Left ventricle myocardium superior (tissue), 1 donor: ENCODE data around the gene CRLF2. TPM values are rescaled to one million over a fixed set of nuclear protein-coding genes. Genes with fewer than 3 reads are reported as not detected.
"Not testable (repeated sequence)": the region's sequence is repeated elsewhere in the genome, so short reads cannot be mapped to it uniquely, and the experiment has no call there.

Experiments
- ATAC-seq: fragments of 200-7000 bp; cut with Tn5 transposase; one replicate; pipeline ENCODE4 v1.9.1; 2020; ENCODE audit warnings: mild to moderate bottlenecking, moderate library complexity
- DNase-seq: peaks from one replicate; pipeline ENCODE4 v3.0.0-alpha.2; 2020
- intact Hi-C: fragments of 100-400 bp; cut with micrococcal nuclease; formaldehyde crosslinking; loops from one replicate; pipeline ENCODE4 v1.11.0; 2022
- total RNA-seq: library from RNA; stranded (reverse); fragmentation: NEBNext Ultra II Directional; extraction: Animal tissue kit (Norgen Biotek cat#: 25700); gene quantifications from one replicate; pipeline ENCODE4 v1.2.1, GENCODE V29; 2021
- donor health status: DM: no; HTN: yes; CAD: no; lungs with severe emphysema.

CRLF2 gene
- total RNA-seq, 1 donor from 2014 or later: not detected

- ATAC-seq: no peak
Observed at GRCh38 chrX:1172496-1172895, 40.0 kb downstream of the CRLF2 start.

GRCh38 chrX:1171915-1172314 lies 40.5 kb downstream of the CRLF2 start:
- DNase-seq, ATAC-seq, intact Hi-C loops: not testable (repeated sequence)

More at GRCh38 chrX:1172496-1172895, 40.0 kb downstream of the CRLF2 start:
- DNase-seq: no peak
- intact Hi-C loops: no loop called here

- intact Hi-C loops: no loop called here
Observed at GRCh38 chrX:1170243-1170642, 42.2 kb downstream of the CRLF2 start.

GRCh38 chrX:1169189-1169588 lies 43.3 kb downstream of the CRLF2 start:
- no peak for DNase-seq
- intact Hi-C loops: no loop called here
- no peak for ATAC-seq

More at GRCh38 chrX:1170243-1170642, 42.2 kb downstream of the CRLF2 start:
- ATAC-seq (no peak), DNase-seq (no peak)

GRCh38 chrX:1167918-1168481 lies 44.4 kb downstream of the CRLF2 start:
- ATAC-seq: no peak
- intact Hi-C loops: no loop called here
- no peak for DNase-seq

GRCh38 chrX:1167466-1167865 lies 45.0 kb downstream of the CRLF2 start:
- DNase-seq (no peak), ATAC-seq (no peak)
- intact Hi-C loops: no loop called here

- intact Hi-C loops: no loop called here
- ATAC-seq (no peak), DNase-seq (no peak)
Observed at GRCh38 chrX:1165535-1166196, 46.8 kb downstream of the CRLF2 start.

GRCh38 chrX:1164322-1165288 lies 47.8 kb downstream of the CRLF2 start:
- no peak for ATAC-seq
- intact Hi-C loops: no loop called here
- no peak for DNase-seq

GRCh38 chrX:1163231-1163630 lies 49.2 kb downstream of the CRLF2 start:
- DNase-seq (no peak), ATAC-seq (no peak)
- intact Hi-C loops: no loop called here

- ATAC-seq (no peak), DNase-seq (no peak)
- intact Hi-C loops: no loop called here
Observed at GRCh38 chrX:1162119-1162916, 50.1 kb downstream of the CRLF2 start.

- ATAC-seq (no peak), DNase-seq (no peak)
- intact Hi-C loops: no loop called here
Observed at GRCh38 chrX:1159548-1159947, 52.9 kb downstream of the CRLF2 start.

GRCh38 chrX:1156681-1157455 lies 55.6 kb downstream of the CRLF2 start:
- intact Hi-C loops, ATAC-seq, DNase-seq: not testable (repeated sequence)

- DNase-seq (no peak), ATAC-seq (no peak)
Observed at GRCh38 chrX:1153940-1154339, 58.5 kb downstream of the CRLF2 start.

GRCh38 chrX:1152090-1152489 lies 60.4 kb downstream of the CRLF2 start:
- intact Hi-C loops: no loop called here
- DNase-seq (no peak), ATAC-seq (no peak)

More at GRCh38 chrX:1153940-1154339, 58.5 kb downstream of the CRLF2 start:
- intact Hi-C loops: no loop called here

- ATAC-seq (no peak), DNase-seq (no peak)
- intact Hi-C loops: no loop called here
Observed at GRCh38 chrX:1151378-1152077, 60.9 kb downstream of the CRLF2 start.

- intact Hi-C loops: no loop called here
- no peak for DNase-seq
- ATAC-seq: no peak
Observed at GRCh38 chrX:1150569-1151347, 61.7 kb downstream of the CRLF2 start.
